WERI-Rb-1 (cell line): Measurements from ENCODE around the gene COX5A.

ENCODE experiments used
- DNase-seq: peaks from one replicate; pipeline ENCODE4 v3.0.0-alpha.2; 2020
- H3K27ac ChIP-seq: fragments of 250-450 bp; sonication (Bioruptor Pico); 2 replicates; pipeline ENCODE4 v1.5.1; 2020; ENCODE audit warnings: mild to moderate bottlenecking, moderate library complexity
- H3K27me3 ChIP-seq: fragments of 250-450 bp; sonication (Bioruptor Pico); 2 replicates; pipeline ENCODE4 v1.5.1; 2021; ENCODE audit warnings: mild to moderate bottlenecking, low read depth, moderate library complexity; ENCODE audit not compliant: insufficient read depth, severe bottlenecking
- H3K36me3 ChIP-seq: fragments of 250-450 bp; sonication (Bioruptor Pico); 2 replicates; pipeline ENCODE4 v1.5.1; 2020; ENCODE audit warnings: mild to moderate bottlenecking, moderate library complexity
- H3K4me3 ChIP-seq: 2 replicates; pipeline ENCODE4 v1.5.1; 2011; ENCODE audit warnings: low read depth, mild to moderate bottlenecking, control low read depth, low read length
- H3K9me3 ChIP-seq: fragments of 250-450 bp; sonication (Bioruptor Pico); 2 replicates; pipeline ENCODE4 v1.5.1; 2021; ENCODE audit warnings: mild to moderate bottlenecking, moderate library complexity; ENCODE audit not compliant: severe bottlenecking
- CTCF ChIP-seq: IDR thresholded peaks from 2 replicates; pipeline ENCODE4 v1.5.1; 2011; ENCODE audit warnings: low read depth, mild to moderate bottlenecking, control low read depth, inconsistent platforms, low read length

Gene COX5A

GRCh38 chr15:74908635-74909034, 29.2 kb downstream of the COX5A start:
- Histone ChIP-seq H3K9me3 (no peaks in the 10 kb centered on the region), H3K27me3 (no peaks in the 10 kb centered on the region), H3K4me3 (no peak overlapping the region), H3K27ac (no peak overlapping the region), H3K36me3 (peaks cover 49% of the 10 kb centered on the region)
- no peak for TF ChIP-seq CTCF
- no peak for DNase-seq

GRCh38 chr15:74907163-74907870, 30.6 kb downstream of the COX5A start:
- peaks cover 48% of the 10 kb centered on the region for H3K36me3 ChIP-seq
- no peak for DNase-seq
- TF ChIP-seq CTCF, result no peak
- H3K4me3 ChIP-seq, result peak overlapping the region; percentile 78
- H3K27ac ChIP-seq, result peak overlapping the region; percentile 99
- no peaks in the 10 kb centered on the region for H3K9me3 ChIP-seq
- no peaks in the 10 kb centered on the region for H3K27me3 ChIP-seq

GRCh38 chr15:74906450-74907162, 31.3 kb downstream of the COX5A start, which contains the start of gene FAM219B:
Gene FAM219B (minus strand): TSS chr15:74906851. CDS start chr15:74906800, 51 bp downstream.
- Histone ChIP-seq H3K36me3 (peaks cover 51% of the 10 kb centered on the region), H3K27ac (peak within 1 kb of the TSS; percentile 99), H3K4me3 (peak within 1 kb of the TSS; percentile 78), H3K9me3 (no peaks in the 10 kb centered on the region), H3K27me3 (no peaks in the 10 kb centered on the region)
- peak; percentile 93 for DNase-seq
- no peak for TF ChIP-seq CTCF

- peaks cover 51% of the 10 kb centered on the region for H3K36me3 ChIP-seq
- no peaks in the 10 kb centered on the region for H3K9me3 ChIP-seq
- H3K27me3 ChIP-seq, result no peaks in the 10 kb centered on the region
- DNase-seq, result peak; percentile 75
- peak overlapping the region; percentile 78 for H3K4me3 ChIP-seq
- H3K27ac ChIP-seq, result peak overlapping the region; percentile 99
- TF ChIP-seq CTCF, result no peak
Observed at GRCh38 chr15:74906067-74906449, 31.8 kb downstream of the COX5A start.

- H3K36me3 ChIP-seq, result peaks cover 68% of the 10 kb centered on the region
- DNase-seq, result no peak
- no peak for TF ChIP-seq CTCF
- no peak overlapping the region for H3K4me3 ChIP-seq
- no peak overlapping the region for H3K27ac ChIP-seq
- no peaks in the 10 kb centered on the region for H3K9me3 ChIP-seq
- H3K27me3 ChIP-seq, result no peaks in the 10 kb centered on the region
Observed at GRCh38 chr15:74904190-74904805, 33.6 kb downstream of the COX5A start.
